Measurements from ENCODE around the gene DYNC1I1.

DNA sequence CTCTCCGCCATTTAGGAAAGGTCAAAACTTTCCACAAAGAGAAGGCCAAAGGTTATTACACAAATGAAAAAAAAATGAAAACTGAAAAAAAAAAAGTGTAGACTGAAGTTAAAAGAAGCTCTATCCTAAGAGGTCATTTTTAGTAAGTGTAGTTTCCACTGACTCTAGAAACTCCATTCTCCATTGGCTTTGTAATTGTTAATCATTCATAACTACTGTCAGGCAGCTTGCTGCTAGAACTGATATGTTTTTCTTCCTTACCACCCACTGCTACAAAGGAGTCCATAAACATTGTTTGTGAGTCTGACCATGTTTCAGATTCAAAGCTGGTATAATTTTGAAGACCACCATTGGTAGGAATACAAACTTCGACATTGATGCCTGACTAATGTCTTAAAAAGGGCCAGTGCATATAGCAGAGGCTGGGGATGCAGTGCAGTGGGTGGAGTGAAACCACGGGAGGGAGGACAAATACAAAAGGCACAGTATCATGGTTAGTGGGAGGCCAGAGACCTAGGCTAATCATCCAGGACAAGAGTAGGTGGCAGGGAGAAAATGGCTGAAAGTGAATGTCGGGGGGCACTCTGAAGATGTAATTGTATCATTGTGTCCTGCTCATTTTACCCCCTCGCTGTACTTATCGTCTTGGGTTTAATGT lies 16.9 kb upstream of the DYNC1I1 start:
- TF ChIP-seq, protein P1, sequence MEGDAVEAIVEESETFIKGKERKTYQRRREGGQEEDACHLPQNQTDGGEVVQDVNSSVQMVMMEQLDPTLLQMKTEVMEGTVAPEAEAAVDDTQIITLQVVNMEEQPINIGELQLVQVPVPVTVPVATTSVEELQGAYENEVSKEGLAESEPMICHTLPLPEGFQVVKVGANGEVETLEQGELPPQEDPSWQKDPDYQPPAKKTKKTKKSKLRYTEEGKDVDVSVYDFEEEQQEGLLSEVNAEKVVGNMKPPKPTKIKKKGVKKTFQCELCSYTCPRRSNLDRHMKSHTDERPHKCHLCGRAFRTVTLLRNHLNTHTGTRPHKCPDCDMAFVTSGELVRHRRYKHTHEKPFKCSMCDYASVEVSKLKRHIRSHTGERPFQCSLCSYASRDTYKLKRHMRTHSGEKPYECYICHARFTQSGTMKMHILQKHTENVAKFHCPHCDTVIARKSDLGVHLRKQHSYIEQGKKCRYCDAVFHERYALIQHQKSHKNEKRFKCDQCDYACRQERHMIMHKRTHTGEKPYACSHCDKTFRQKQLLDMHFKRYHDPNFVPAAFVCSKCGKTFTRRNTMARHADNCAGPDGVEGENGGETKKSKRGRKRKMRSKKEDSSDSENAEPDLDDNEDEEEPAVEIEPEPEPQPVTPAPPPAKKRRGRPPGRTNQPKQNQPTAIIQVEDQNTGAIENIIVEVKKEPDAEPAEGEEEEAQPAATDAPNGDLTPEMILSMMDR (conservative IDR thresholded peaks at IDR 0.05; ENCODE audit: low read length) = no peak
- TF ChIP-seq EZH2phosphoT487 (IDR thresholded peaks at IDR 0.05; ENCODE audit: borderline replicate concordance) = no peak

Data from Loucy (cell line).